ENCODE measurements around the gene ESRP2.

ESRP2 gene

DNA sequence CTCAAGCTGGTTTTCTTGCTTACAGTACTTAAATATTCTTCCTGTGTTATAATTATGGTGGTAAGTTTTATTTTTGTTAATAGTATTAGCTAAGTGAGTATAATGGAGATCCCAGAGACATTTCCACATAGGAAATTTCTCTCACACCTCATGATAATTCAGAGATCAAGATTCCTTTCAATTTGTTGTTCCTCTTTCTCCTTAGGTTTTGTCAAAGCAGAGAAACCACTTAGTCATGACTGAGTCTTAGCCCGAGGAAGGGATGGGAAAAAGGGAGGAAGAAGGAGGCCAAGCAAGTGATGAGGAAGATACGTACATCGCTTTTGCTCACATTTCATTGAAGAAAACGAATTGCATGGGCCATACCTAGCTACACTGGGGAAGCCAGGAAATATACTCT is 18.4 kb downstream of the ESRP2 start:
- no peak for DNase-seq (ENCODE audit: low read depth)

DNA sequence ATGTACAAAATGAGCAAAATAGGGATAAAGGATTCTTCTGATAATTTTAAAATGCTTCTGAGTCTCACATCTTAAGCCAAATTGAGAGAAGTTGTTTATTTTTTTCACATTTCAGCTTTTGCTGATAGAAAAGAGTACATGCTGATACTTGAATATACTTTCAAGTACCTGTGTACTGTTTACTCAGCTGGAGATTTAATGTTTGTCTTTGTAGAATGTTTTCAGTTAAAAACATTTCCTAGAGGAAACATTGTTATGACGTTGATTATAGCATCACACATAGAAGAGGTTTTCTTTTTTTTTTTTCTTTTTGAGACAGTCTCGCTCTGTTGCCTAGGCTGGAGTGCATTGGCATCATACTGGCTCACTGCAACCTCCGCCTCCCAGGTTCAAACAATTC is 19.7 kb downstream of the ESRP2 start:
- DNase-seq (ENCODE audit: low read depth) = no peak

DNA sequence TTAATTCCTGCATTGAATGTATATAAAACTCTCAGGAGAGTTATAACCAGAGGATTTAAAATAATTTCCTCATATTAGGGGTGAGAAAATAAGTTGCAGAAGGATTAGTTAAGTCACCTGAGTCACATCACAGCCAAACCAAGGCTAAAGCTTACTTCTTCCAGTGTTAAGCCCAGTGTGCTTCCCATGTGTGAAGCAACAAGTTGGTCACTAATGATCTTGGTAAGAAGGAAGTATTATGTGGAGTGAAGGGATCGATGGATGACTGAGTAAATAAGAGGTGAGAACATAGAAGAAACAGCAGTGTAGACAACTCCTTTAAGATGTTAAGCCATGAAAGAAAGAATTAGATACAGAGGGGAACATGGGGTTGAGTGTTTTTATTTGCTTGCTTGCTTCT is 20.6 kb downstream of the ESRP2 start:
- no peak for DNase-seq (ENCODE audit: low read depth)

DNA sequence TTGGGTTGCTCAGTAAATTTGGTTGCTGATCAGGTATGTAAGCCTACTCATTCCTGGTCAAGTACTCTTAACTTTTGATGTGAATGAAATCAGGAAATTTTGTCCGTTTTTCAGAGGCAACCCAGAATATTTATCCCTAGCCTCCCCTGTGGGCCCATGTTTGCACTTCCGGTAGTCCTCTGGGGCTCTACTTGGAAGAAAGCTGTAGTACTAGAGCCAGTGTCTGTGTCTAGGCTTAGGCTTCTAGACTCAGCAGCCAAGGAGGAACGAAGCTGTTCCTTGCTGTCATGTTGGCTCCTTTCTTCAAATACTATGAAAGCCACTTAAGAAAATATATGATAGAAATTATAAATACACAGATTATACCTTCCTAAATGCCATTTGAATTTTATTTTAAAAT is 21.2 kb downstream of the ESRP2 start:
- DNase-seq (ENCODE audit: low read depth) = no peak

DNA sequence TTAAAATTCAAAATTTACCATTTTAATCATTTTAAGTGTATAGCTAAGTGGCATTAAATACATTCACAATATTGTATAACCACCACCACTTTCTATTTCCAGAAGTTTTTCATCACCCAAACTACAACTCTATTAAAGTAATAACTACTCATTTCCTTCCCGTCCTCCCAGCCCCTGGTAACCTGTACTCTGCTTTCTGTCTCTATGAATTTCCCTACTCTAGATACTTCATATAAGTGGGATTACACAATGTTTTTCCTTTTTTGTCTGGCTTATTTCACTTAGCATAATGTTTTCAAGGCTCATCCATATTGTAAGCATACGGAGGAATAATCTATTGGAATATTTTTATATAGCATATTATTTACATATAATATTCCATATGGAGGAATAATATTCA is 29.7 kb downstream of the ESRP2 start:
- no peak for DNase-seq (ENCODE audit: low read depth)

DNA sequence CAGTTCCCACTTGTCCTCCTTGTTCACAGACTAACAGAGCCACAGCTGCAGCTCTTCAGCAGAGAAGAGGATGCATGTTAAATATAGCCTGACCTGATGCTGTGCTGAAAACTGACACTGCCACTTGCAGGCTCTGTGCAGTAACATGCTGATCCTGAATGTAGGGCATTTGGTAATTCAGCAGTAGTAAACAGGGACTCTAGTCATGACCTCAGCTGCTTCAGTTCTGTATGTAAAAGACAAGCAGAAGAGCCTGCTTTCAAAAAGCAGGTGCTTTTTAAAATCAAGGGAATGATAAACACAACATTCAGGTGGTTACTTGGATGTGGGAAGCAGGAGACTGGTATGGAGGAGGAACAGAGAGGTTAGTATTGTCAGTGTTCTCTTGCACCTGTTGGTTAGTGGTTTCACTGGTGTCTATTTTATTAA is 33.8 kb downstream of the ESRP2 start:
- no peak for DNase-seq (ENCODE audit: low read depth)

DNA sequence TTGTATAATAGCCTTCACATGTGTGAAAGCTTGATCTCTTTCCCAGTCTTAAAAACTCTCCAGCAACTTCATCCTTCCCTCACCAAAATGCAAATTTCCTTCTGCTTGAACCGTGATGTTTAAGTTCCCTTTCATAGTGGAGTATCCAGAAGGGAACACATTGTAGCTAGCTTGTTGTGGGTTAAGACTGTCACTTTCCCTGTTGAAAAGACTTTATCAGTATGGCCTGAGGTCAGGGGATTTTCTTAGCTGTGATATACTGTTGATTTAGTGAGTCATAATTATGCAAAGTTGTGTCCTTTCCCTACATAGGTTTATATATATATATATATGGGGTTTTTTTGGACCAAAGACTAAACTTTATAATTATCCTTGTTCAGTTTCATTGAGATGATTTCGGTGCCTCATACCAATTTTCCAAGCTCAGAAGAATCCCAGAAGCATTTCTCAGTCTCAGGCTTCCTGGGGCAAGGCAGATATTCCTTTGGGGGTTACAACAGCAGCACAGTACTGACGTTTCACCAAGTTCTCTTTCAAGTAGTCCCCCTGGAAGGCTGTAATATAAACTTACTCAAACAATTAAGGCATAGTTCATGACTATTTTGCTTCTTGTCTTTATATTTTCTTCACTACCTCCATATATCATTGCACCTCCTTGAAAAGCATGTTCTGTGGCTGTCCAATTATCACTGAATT is 35.7 kb downstream of the ESRP2 start:
- no peak for DNase-seq (ENCODE audit: low read depth)

DNA sequence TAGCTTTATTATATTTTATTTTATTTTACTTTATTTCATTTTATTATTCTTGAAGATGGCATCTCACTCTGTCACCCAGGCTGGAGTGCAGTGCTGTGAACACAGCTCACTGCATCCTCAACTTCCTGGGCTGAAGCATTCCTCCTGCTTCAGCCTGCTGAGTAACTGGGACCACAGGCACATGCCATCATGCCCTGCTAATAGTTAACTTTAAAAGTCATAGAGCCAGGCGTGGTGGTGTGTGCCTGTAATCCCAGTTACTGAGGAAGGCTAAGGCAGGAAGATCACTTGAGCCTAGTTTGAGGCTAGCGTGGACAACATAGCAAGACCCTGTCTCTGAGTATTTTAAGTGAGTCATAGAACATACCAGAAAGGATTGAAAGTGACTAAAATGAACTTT is 38.7 kb downstream of the ESRP2 start:
- DNase-seq (ENCODE audit: low read depth) = no peak

DNA sequence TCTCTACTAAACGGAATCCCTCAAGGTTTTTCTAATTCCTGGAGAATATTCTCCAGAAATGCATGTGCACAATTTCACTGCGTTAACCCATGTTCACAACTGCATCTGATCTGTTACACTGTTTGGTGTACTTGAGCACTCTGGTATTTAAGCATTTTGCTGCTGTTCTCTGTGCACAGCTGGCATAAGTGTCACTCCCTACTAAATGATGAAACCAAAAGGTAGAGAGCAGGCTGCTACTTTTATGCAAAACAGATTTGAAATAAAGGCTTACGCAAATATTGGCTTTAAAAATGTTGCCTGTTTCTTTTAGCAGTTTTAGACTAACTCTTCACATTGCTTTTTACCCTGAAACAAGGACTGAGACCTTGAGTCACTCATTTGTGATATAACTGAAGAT is 41.7 kb downstream of the ESRP2 start:
- no peak for DNase-seq (ENCODE audit: low read depth)

DNA sequence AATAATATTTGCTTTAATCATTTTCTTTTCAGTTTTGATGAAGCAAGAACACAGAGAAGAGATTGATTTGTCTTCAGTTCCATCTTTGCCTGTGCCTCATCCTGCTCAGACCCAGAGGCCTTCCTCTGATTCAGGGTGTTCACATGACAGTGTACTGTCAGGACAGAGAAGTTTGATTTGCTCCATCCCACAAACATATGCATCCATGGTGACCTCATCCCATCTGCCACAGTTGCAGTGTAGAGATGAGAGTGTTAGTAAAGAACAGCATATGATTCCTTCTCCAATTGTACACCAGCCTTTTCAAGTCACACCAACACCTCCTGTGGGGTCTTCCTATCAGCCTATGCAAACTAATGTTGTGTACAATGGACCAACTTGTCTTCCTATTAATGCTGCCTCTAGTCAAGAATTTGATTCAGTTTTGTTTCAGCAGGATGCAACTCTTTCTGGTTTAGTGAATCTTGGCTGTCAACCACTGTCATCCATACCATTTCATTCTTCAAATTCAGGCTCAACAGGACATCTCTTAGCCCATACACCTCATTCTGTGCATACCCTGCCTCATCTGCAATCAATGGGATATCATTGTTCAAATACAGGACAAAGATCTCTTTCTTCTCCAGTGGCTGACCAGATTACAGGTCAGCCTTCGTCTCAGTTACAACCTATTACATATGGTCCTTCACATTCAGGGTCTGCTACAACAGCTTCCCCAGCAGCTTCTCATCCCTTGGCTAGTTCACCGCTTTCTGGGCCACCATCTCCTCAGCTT is 45.0 kb downstream of the ESRP2 start:
- DNase-seq (ENCODE audit: low read depth) = no peak

DNA sequence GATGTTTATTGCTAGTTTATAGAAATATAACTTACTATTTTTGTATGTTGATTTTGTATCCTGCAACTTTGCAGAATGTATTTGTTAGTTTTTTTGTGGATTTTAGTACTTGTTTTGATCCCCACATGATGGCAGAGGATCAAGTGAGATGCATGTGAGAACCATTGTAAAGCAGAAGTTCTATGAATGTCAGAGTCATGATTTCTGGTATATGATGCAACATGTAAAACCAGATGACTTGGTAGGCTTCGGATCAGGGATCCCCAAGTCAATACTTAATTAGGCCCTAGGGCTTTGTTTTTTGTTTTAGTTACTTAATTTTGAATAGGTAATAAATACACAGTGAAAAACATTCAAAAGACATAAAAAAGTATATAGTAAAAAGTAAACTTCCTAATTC is 45.8 kb downstream of the ESRP2 start:
- DNase-seq (ENCODE audit: low read depth) = no peak

DNA sequence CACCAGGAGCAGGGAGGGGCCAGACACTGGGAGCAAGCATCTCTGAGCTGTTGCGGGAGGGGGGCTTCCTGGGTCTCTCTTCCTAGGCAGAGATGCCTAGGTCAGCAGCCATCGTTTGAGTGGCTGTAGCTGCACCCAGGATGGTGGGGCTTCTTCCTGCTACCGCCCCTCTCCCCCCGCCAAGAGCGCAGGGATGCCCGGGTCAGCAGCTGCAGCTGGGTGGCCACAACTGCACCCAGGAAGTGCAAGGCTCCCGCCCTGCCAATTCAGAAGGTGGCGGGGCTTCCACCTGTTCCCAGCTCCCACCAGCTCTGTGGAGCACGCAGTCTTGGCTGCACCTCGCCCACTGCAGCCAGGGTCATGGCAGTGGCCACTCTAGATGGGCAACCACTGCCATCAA is 47.8 kb downstream of the ESRP2 start:
- no peak for DNase-seq (ENCODE audit: low read depth)

DNA sequence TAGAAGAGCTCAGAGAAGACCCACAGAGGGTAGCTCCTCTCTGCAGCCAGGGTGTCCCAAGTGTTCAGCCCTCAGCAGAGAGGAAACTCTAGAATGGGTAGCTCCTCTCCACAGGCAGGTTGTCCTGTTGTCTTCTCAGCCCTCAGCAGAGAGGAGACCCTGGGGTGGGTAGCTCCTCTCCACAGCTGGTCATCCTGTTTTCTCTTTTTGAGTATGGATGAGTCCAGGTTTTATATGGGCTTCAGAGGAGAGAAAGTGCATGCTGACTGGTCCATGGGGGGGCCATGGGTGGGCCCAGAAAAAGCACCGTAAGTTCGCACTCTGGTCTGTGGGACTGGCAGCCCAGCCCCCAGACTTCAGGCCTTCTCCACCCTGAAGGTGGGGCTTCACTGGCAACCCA is 48.4 kb downstream of the ESRP2 start:
- DNase-seq (ENCODE audit: low read depth) = no peak

DNA sequence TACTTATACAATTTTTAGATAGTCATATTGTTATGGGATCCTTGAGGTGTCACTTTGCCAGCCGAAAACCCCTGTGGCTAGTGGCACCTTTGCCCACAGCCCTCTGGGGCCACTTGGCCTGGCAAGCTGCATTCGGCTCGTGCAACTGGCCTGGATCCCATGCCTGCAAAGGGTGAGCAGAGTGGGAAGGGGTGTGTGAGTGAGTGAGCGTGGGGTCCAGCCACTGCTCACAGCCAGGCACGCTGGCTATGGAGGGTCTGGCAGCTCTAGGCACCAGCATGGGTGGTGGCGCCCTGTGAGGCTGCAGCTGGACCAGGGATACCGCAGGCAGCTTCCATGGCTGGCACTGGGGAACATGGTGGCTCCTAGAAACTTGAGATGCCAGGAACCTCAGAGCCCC is 49.0 kb downstream of the ESRP2 start:
- DNase-seq (ENCODE audit: low read depth) = no peak

DNA sequence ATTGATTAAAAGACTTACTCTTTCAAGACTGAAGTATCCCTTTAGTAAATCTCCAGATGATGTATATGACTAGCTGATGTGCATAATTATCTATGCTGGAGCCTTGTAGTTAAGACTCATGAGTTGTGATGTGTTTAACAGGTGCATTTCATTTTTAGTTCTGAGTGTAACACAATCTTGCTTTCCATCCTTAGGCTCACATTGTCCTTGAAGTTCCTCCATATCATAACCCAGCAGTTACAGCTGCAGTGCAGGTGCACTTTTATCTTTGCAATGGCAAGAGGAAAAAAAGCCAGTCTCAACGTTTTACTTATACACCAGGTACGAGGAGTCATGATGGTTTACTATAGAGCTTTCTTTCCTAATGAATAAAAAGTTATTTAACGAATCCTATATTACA is 52.9 kb downstream of the ESRP2 start:
- DNase-seq (ENCODE audit: low read depth) = no peak

DNA sequence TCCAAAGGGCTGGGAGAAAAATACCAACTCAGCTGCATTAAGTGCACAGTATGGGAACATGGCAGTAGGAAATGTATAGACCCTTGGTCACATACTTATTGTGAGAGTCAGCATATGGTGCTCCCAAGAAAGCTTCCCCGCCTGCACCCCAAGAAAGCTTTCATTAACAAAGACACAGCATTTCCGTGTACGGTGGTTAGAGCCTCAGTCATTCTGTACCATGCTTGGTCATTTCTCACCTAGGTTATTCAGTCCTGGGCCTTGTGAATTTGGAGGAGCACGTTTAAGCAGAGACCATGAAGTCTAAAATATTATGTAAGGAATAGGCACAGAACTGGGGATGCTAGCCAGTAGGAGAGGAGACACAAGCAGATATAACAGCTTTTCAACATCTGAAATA is 56.1 kb downstream of the ESRP2 start:
- DNase-seq (ENCODE audit: low read depth) = no peak

DNA sequence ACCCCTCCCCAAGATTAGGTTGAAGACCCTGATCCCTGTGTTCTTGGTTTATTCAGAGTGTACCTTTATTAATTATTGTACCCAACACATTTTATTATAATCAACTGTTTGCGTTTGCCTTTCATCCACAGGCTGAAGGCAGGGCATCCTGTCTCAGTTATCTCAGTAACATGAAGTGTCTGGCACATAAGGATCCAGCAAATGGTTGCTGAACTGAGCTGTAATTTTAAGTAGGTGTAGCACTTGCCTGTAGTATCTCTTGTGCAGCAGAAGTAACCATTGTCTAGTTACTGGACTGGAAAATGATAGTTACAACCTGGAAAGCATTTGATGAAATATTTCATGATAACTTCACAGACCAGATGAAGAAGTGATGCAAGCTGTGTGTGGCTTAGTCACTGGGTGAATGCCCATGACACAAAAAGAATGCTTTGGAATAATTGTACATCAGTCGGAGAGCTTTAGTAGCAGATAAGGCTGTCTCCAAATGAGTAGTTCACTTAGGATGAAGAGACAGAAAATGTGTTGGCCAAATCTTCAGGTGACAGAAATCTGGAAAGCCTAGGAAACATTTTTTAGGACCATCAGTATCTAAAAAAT is 56.6 kb downstream of the ESRP2 start:
- DNase-seq (ENCODE audit: low read depth) = no peak
